Neuronal stem cell (in vitro differentiated cells): ENCODE results near the gene ITM2A.

ENCODE experiments used
- DNase-seq: peaks from one replicate; pipeline ENCODE4 v3.0.0-alpha.2; 2013; ENCODE audit warnings: low spot score
- H2AFZ ChIP-seq: one replicate; pipeline ENCODE4 v1.6.1; 2013; ENCODE audit warnings: mild to moderate bottlenecking, low read length, inconsistent platforms
- H2AK5ac ChIP-seq: 2 replicates; pipeline ENCODE4 v1.6.1; 2013; ENCODE audit warnings: low read depth, mild to moderate bottlenecking, inconsistent platforms, low read length, moderate library complexity, mixed read lengths
- H2BK120ac ChIP-seq: 2 replicates; pipeline ENCODE4 v1.6.1; 2013; ENCODE audit warnings: low read depth, mild to moderate bottlenecking, inconsistent platforms, low read length, moderate library complexity, mixed read lengths
- H2BK12ac ChIP-seq: one replicate; pipeline ENCODE4 v1.6.1; 2013; ENCODE audit warnings: low read length, inconsistent platforms
- H2BK15ac ChIP-seq: 2 replicates; pipeline ENCODE4 v1.6.1; 2013; ENCODE audit warnings: mild to moderate bottlenecking, low read length, inconsistent platforms, mixed read lengths
- H2BK5ac ChIP-seq: one replicate; pipeline ENCODE4 v1.6.1; 2013; ENCODE audit warnings: inconsistent platforms, mild to moderate bottlenecking, low read length, moderate library complexity
- H3K14ac ChIP-seq: one replicate; pipeline ENCODE4 v1.6.1; 2013; ENCODE audit warnings: low read length, inconsistent platforms
- H3K18ac ChIP-seq: 2 replicates; pipeline ENCODE4 v1.6.1; 2013; ENCODE audit warnings: low read length, inconsistent platforms
- H3K23ac ChIP-seq: 2 replicates; pipeline ENCODE4 v1.6.1; 2013; ENCODE audit warnings: low read depth, mild to moderate bottlenecking, mixed read lengths, low read length, inconsistent platforms; ENCODE audit not compliant: poor library complexity
- H3K27ac ChIP-seq: replicated peaks from 3 replicates; pipeline ENCODE4 v1.5.1; 2013; ENCODE audit warnings: low read length, inconsistent platforms
- H3K27me3 ChIP-seq, 3 experiments: 2 replicates each; pipeline ENCODE4 v1.6.1; 2013; ENCODE audit warnings: low read length in 3 of 3, mild to moderate bottlenecking in 2 of 3, inconsistent platforms in 1 of 3, low read depth in 1 of 3, mixed read lengths in 1 of 3, moderate library complexity in 1 of 3; ENCODE audit not compliant: control insufficient read depth in 3 of 3, insufficient read depth in 3 of 3
- H3K36me3 ChIP-seq, 2 donors: replicated peaks in 1 of 2; 2 replicates each; pipeline ENCODE4 v1.6.1; 2013; ENCODE audit warnings: low read length in 2 of 2; ENCODE audit not compliant: control insufficient read depth in 2 of 2, insufficient read depth in 2 of 2
- H3K4ac ChIP-seq: 2 replicates; pipeline ENCODE4 v1.6.1; 2013; ENCODE audit warnings: inconsistent platforms, mild to moderate bottlenecking, low read length, moderate library complexity
- H3K4me1 ChIP-seq, 2 donors: 1 replicate in 1 of 2; 2 replicates in 1 of 2; pipeline ENCODE4 v1.6.1; 2013; ENCODE audit warnings: low read length in 2 of 2, low read depth in 1 of 2; ENCODE audit not compliant: control insufficient read depth in 2 of 2, insufficient read depth in 1 of 2
- H3K4me2 ChIP-seq: one replicate; pipeline ENCODE4 v1.6.1; 2013; ENCODE audit warnings: mild to moderate bottlenecking, low read length, inconsistent platforms; ENCODE audit not compliant: insufficient read depth, poor library complexity, severe bottlenecking
- H3K4me3 ChIP-seq, 2 donors: 2 replicates each; pipeline ENCODE4 v1.5.1; 2013; ENCODE audit warnings: low read length in 2 of 2, mild to moderate bottlenecking in 2 of 2, inconsistent platforms in 1 of 2, moderate library complexity in 1 of 2
- H3K79me1 ChIP-seq: one replicate; pipeline ENCODE4 v1.6.1; 2013; ENCODE audit warnings: low read depth, mild to moderate bottlenecking, inconsistent platforms, low read length, moderate library complexity
- H3K9ac ChIP-seq: one replicate; pipeline ENCODE4 v1.6.1; 2013; ENCODE audit warnings: mild to moderate bottlenecking, low read depth, low read length, inconsistent platforms; ENCODE audit not compliant: poor library complexity
- H3K9me3 ChIP-seq, 2 donors: replicated peaks in 1 of 2; 2 replicates each; pipeline versions ENCODE3 to v1.6.1; 2013; ENCODE audit warnings: low read length in 2 of 2, mild to moderate bottlenecking in 2 of 2, inconsistent platforms in 1 of 2, low read depth in 1 of 2, mixed read lengths in 1 of 2, moderate library complexity in 1 of 2; ENCODE audit not compliant: control insufficient read depth in 2 of 2, insufficient read depth in 1 of 2
- H4K8ac ChIP-seq: one replicate; pipeline ENCODE4 v1.6.1; 2013; ENCODE audit warnings: low read depth, mild to moderate bottlenecking, inconsistent platforms, low read length, moderate library complexity
- H4K91ac ChIP-seq: one replicate; pipeline ENCODE4 v1.6.1; 2013; ENCODE audit warnings: low read length, low read depth, mild to moderate bottlenecking, inconsistent platforms; ENCODE audit not compliant: poor library complexity
- WGBS, 2 donors: extraction: QIAGEN DNeasy Blood & Tissue Kit; methylation state at CpG; one replicate each; pipeline ENCODE4 v1.1.7; 2013; ENCODE audit warnings: missing lambda C conversion rate in 2 of 2, mixed read lengths in 1 of 2; ENCODE audit not compliant: insufficient read length in 2 of 2, insufficient replicate concordance in 1 of 2; ENCODE audit errors: extremely low coverage in 2 of 2; 5-methylcytosine and 5-hydroxymethylcytosine counted together

ITM2A gene

GRCh38 chrX:79325263-79325958, 41.7 kb downstream of the ITM2A start:
- no peak overlapping the region for H3K18ac ChIP-seq
- H3K27me3 ChIP-seq: no peaks in the 10 kb centered on the region
- H3K23ac ChIP-seq: no peak overlapping the region
- H3K4me1 ChIP-seq: no peaks in the 10 kb centered on the region
- no peak overlapping the region for H2AFZ ChIP-seq
- H2BK15ac ChIP-seq: no peak overlapping the region
- H4K8ac ChIP-seq: no peak overlapping the region
- WGBS, 2 donors: no CpG with 5 or more reads among the region's 8 CpGs
- no peak overlapping the region for H2BK120ac ChIP-seq
- H4K91ac ChIP-seq: no peak overlapping the region
- H2BK5ac ChIP-seq: no peak overlapping the region
- no peak for DNase-seq
- no peak overlapping the region for H3K27ac ChIP-seq
- no peak overlapping the region for H3K4me3 ChIP-seq
- H3K4me2 ChIP-seq: no peak overlapping the region
- H3K9ac ChIP-seq: no peak overlapping the region
- H3K14ac ChIP-seq: no peak overlapping the region
- H3K36me3 ChIP-seq: no peaks in the 10 kb centered on the region
- H2AK5ac ChIP-seq: no peak overlapping the region
- H3K9me3 ChIP-seq: no peaks in the 10 kb centered on the region
- H3K4ac ChIP-seq: no peak overlapping the region
- H2BK12ac ChIP-seq: no peak overlapping the region
- H3K79me1 ChIP-seq: no peaks in the 10 kb centered on the region
